GOT3 (cell line): Measurements from ENCODE around the gene KIRREL2.

ENCODE experiments used
- DNase-seq: peaks from one replicate; lab custom pipeline; 2025; ENCODE audit warnings: mixed read lengths; lab: John Stamatoyannopoulos, UW

The KIRREL2 gene

GRCh38 chr19:35844482-35845214, 12.1 kb upstream of the KIRREL2 start:
- DNase-seq: no peak

- DNase-seq: no peak
These were observed 11.3 kb upstream of the KIRREL2 start for GRCh38 chr19:35845215-35846037.

GRCh38 chr19:35846038-35846668, 10.6 kb upstream of the KIRREL2 start:
- DNase-seq: no peak

- no peak for DNase-seq
These were observed 8.8 kb upstream of the KIRREL2 start for GRCh38 chr19:35847911-35848310.

- no peak for DNase-seq
These were observed 8.2 kb upstream of the KIRREL2 start for GRCh38 chr19:35848486-35848885.

GRCh38 chr19:35848919-35849505, 7.7 kb upstream of the KIRREL2 start:
- no peak for DNase-seq

- DNase-seq: no peak
These were observed 5.3 kb upstream of the KIRREL2 start for GRCh38 chr19:35851213-35852028.

GRCh38 chr19:35852029-35852780, 4.5 kb upstream of the KIRREL2 start, which contains the start of gene NPHS1:
Gene NPHS1, minus strand, starts transcription at chr19:35852504. Its CDS starts 667 bp downstream, at chr19:35851837.
- DNase-seq: no peak

GRCh38 chr19:35853038-35853756, 3.5 kb upstream of the KIRREL2 start:
- DNase-seq: no peak

GRCh38 chr19:35858311-35858710, 1.6 kb downstream of the KIRREL2 start:
- DNase-seq: no peak

- DNase-seq: no peak
These were observed 2.7 kb downstream of the KIRREL2 start for GRCh38 chr19:35859414-35859813.

- no peak for DNase-seq
These were observed 3.7 kb downstream of the KIRREL2 start for GRCh38 chr19:35860436-35860817.

GRCh38 chr19:35860818-35861639, 4.3 kb downstream of the KIRREL2 start:
- DNase-seq: no peak

GRCh38 chr19:35861640-35862160, 5.0 kb downstream of the KIRREL2 start:
- no peak for DNase-seq

- DNase-seq: no peak
These were observed 5.8 kb downstream of the KIRREL2 start for GRCh38 chr19:35862528-35862927.

GRCh38 chr19:35863018-35863417, 6.3 kb downstream of the KIRREL2 start:
- no peak for DNase-seq

- DNase-seq: no peak
These were observed 11.6 kb downstream of the KIRREL2 start, which contains the start of gene APLP1 for GRCh38 chr19:35868172-35868822. Gene APLP1, plus strand, starts transcription at chr19:35868574. Its CDS starts 63 bp downstream, at chr19:35868637.

- no peak for DNase-seq
These were observed 12.2 kb downstream of the KIRREL2 start for GRCh38 chr19:35868823-35869326.
